Osteoblast (primary cell): ENCODE results near the gene ASF1A. TPM values are rescaled to one million over a fixed set of nuclear protein-coding genes. Genes with fewer than 3 reads are reported as not detected.
"Not testable (repeated sequence)": the region's sequence is repeated elsewhere in the genome, so short reads cannot be mapped to it uniquely, and the experiment has no call there.

ENCODE experiments used
- DNase-seq: peaks from one replicate; pipeline ENCODE4 v3.0.0; 2011; ENCODE audit warnings: low spot score, mixed read lengths; ENCODE audit not compliant: insufficient read length; ENCODE audit errors: missing footprints
- H2AFZ ChIP-seq: 2 replicates; pipeline ENCODE4 v1.6.0; 2011; ENCODE audit warnings: mild to moderate bottlenecking, low read length
- H3K27ac ChIP-seq: 2 replicates; pipeline ENCODE4 v1.5.1; 2011; ENCODE audit warnings: mild to moderate bottlenecking, low read depth, low read length, moderate library complexity
- H3K27me3 ChIP-seq: 2 replicates; pipeline ENCODE4 v1.6.0; 2012; ENCODE audit warnings: mild to moderate bottlenecking, control low read depth, inconsistent platforms, low read length, moderate library complexity; ENCODE audit not compliant: insufficient read depth
- H3K36me3 ChIP-seq: 2 replicates; pipeline ENCODE4 v1.5.1; 2011; ENCODE audit warnings: mild to moderate bottlenecking, low read length, control low read depth, moderate library complexity; ENCODE audit not compliant: insufficient read depth
- H3K4me1 ChIP-seq: 2 replicates; pipeline ENCODE4 v1.5.1; 2011; ENCODE audit warnings: mild to moderate bottlenecking, low read length, control low read depth, moderate library complexity; ENCODE audit not compliant: insufficient read depth
- H3K4me2 ChIP-seq: 2 replicates; pipeline ENCODE4 v1.6.0; 2011; ENCODE audit warnings: mild to moderate bottlenecking, low read length; ENCODE audit not compliant: insufficient read depth
- H3K4me3 ChIP-seq: fragments of 200-600 bp; sonication (generic); 3 replicates; pipeline ENCODE4 v1.5.1; 2012; ENCODE audit warnings: mild to moderate bottlenecking, low read length, inconsistent platforms; ENCODE audit not compliant: insufficient read depth
- H3K79me2 ChIP-seq: 2 replicates; pipeline ENCODE4 v1.6.0; 2012; ENCODE audit warnings: mild to moderate bottlenecking, low read length, control low read depth, inconsistent platforms; ENCODE audit not compliant: insufficient read depth
- H3K9me3 ChIP-seq: 2 replicates; pipeline ENCODE4 v1.5.1; 2011; ENCODE audit warnings: low read depth, low read length, control low read depth
- H4K20me1 ChIP-seq: 2 replicates; pipeline ENCODE4 v1.6.0; 2012; ENCODE audit warnings: mild to moderate bottlenecking, low read length, control low read depth; ENCODE audit not compliant: insufficient read depth
- CTCF ChIP-seq: IDR thresholded peaks from 2 replicates; pipeline ENCODE4 v1.5.1; 2011; ENCODE audit warnings: mild to moderate bottlenecking, low read depth, low read length, moderate library complexity; ENCODE audit errors: extremely low read depth
- total RNA-seq: library from RNA; depleted of rRNA; stranded (reverse); fragments of >200 nt; gene quantifications from 2 replicates; pipeline ENCODE4 v1.2.3, GENCODE V29; 2012

Gene ASF1A
- total RNA-seq, 1 donor: 15.2 TPM

- H3K4me1 ChIP-seq: peaks cover 9% of the 10 kb centered on the region
- H3K9me3 ChIP-seq: no peaks in the 10 kb centered on the region
- no peaks in the 10 kb centered on the region for H4K20me1 ChIP-seq
- no peaks in the 10 kb centered on the region for H3K27me3 ChIP-seq
- no peak for TF ChIP-seq CTCF
- H3K36me3 ChIP-seq: no peaks in the 10 kb centered on the region
- peaks cover 66% of the 10 kb centered on the region for H3K79me2 ChIP-seq
- DNase-seq: no peak
- H3K4me2 ChIP-seq: peak overlapping the region; percentile 52
- peak overlapping the region; percentile 7 for H2AFZ ChIP-seq
- H3K27ac ChIP-seq: no peak overlapping the region
- peak overlapping the region; percentile 8 for H3K4me3 ChIP-seq
These were observed 29.4 kb upstream of the ASF1A start for GRCh38 chr6:118864341-118865099.

GRCh38 chr6:118865100-118865391, 28.9 kb upstream of the ASF1A start:
- Histone ChIP-seq H3K4me2 (peak overlapping the region; percentile 52), H3K27me3 (no peaks in the 10 kb centered on the region), H3K4me1 (peaks cover 14% of the 10 kb centered on the region), H3K36me3 (no peaks in the 10 kb centered on the region), H4K20me1 (no peaks in the 10 kb centered on the region), H3K4me3 (peak overlapping the region; percentile 8), H2AFZ (peak overlapping the region; percentile 7), H3K79me2 (peaks cover 63% of the 10 kb centered on the region), H3K27ac (no peak overlapping the region), H3K9me3 (no peaks in the 10 kb centered on the region)
- TF ChIP-seq CTCF: no peak
- no peak for DNase-seq

- no peak overlapping the region for H3K4me2 ChIP-seq
- H3K9me3 ChIP-seq: no peaks in the 10 kb centered on the region
- DNase-seq: no peak
- no peaks in the 10 kb centered on the region for H3K36me3 ChIP-seq
- no peak overlapping the region for H2AFZ ChIP-seq
- no peaks in the 10 kb centered on the region for H3K27me3 ChIP-seq
- no peak overlapping the region for H3K27ac ChIP-seq
- TF ChIP-seq CTCF: no peak
- H3K4me1 ChIP-seq: peaks cover 14% of the 10 kb centered on the region
- peaks cover 68% of the 10 kb centered on the region for H3K79me2 ChIP-seq
- no peaks in the 10 kb centered on the region for H4K20me1 ChIP-seq
- H3K4me3 ChIP-seq: no peak overlapping the region
These were observed 26.8 kb upstream of the ASF1A start for GRCh38 chr6:118867181-118867580.

GRCh38 chr6:118868901-118869300, 25.1 kb upstream of the ASF1A start:
- not testable (repeated sequence) for H3K27ac ChIP-seq, H4K20me1 ChIP-seq, H3K27me3 ChIP-seq, H3K9me3 ChIP-seq, DNase-seq, H3K36me3 ChIP-seq, H2AFZ ChIP-seq, H3K4me2 ChIP-seq, H3K4me3 ChIP-seq
- H3K79me2 ChIP-seq: peaks cover 73% of the 10 kb centered on the region
- peaks cover 21% of the 10 kb centered on the region for H3K4me1 ChIP-seq
